Mammary epithelial cell (primary cell): ENCODE data around the gene ACER2.

Source experiments
- EZH2 ChIP-seq: IDR thresholded peaks from 2 replicates; pipeline ENCODE4 v1.6.1; 2012; ENCODE audit warnings: low read length, inconsistent platforms, borderline replicate concordance
- TF ChIP-seq, protein P1 (sequence below), 2 donors: IDR thresholded peaks in 1 of 2; conservative IDR thresholded peaks in 1 of 2; 2 replicates each; pipeline ENCODE4 v1.5.1; 2011 to 2012; ENCODE audit warnings: inconsistent platforms in 2 of 2, low read length in 2 of 2, mild to moderate bottlenecking in 2 of 2, control low read depth in 1 of 2, low read depth in 1 of 2; ENCODE audit not compliant: insufficient read depth in 1 of 2; ENCODE audit errors: extremely low read depth in 1 of 2

DNA sequence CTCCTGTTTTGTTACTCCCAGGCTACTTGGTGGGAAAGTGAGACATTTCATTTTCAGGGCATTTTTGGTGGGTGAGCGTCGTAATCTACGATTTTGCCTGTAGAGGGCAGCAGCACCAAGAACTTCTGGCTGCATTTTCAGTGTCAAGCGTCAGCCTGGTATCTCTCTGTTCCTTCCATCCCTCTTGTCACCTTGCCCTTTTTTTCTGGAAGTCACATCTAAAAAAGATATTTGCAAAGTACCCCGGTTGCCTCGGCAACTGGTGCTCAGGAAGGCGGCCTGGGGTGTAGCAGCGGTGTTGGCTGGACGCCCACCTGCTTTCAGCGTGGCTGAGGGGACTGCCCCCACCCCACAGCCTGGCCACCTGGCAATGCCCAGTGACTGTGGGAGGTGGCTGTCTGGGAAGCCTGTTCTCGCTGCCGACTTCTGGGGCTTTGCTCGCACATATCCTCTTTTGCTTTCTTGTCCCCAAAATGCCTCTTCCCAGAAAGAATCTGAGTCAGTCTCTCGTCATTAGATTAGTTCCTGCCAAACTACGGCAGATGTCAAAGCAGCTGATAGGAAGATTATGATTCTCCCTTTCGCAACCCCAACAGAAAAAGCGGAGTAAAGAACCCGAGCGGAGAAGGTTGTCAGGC is 84.5 kb downstream of the ACER2 start:
- TF ChIP-seq, protein P1, sequence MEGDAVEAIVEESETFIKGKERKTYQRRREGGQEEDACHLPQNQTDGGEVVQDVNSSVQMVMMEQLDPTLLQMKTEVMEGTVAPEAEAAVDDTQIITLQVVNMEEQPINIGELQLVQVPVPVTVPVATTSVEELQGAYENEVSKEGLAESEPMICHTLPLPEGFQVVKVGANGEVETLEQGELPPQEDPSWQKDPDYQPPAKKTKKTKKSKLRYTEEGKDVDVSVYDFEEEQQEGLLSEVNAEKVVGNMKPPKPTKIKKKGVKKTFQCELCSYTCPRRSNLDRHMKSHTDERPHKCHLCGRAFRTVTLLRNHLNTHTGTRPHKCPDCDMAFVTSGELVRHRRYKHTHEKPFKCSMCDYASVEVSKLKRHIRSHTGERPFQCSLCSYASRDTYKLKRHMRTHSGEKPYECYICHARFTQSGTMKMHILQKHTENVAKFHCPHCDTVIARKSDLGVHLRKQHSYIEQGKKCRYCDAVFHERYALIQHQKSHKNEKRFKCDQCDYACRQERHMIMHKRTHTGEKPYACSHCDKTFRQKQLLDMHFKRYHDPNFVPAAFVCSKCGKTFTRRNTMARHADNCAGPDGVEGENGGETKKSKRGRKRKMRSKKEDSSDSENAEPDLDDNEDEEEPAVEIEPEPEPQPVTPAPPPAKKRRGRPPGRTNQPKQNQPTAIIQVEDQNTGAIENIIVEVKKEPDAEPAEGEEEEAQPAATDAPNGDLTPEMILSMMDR (conservative IDR thresholded peaks at IDR 0.05 in 1 of 2, IDR thresholded peaks at IDR 0.05 in 1 of 2; ENCODE audit: extremely low read depth in 1 of 2, insufficient read depth in 1 of 2, low read depth in 1 of 2, low read length in 2 of 2) = peak; percentile 77 to 83
- TF ChIP-seq EZH2 = no peak
